Measurements from ENCODE around the gene CCND1. TPM values are rescaled to one million over a fixed set of nuclear protein-coding genes. Genes with fewer than 3 reads are reported as not detected.

Gene CCND1
- total RNA-seq, 4 donors from 2014 or later: 54.4 to 92.7 (median 62.0) TPM

DNA sequence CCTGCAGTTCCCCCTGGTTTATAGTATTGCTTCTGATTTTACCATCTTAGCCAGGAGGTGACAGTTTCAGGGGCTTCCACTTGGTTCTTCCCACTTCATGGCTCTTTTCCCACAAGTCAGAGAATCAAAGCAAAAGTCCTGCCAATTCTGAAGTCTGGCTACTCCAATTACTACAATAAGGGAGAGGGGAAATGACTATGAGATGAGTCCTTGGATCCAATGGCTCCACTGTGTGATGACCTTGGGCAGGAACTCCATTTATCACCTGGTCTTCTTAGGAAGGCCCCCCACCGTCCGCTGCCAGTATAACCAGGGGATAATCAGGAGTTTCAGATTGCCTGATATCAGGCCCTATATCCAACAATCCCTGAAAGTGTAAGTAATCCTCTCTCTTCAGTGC, 31.6 kb upstream of the CCND1 start:
- peaks cover 0 to 19% (median 0%) of the 10 kb centered on the region in 4 donors for H3K27me3 ChIP-seq
- 94% methylated on average over 2 of the region's 2 CpGs for WGBS
- H3K36me3 ChIP-seq: no peaks in the 10 kb centered on the region
- intact Hi-C loops (cut with DNase I): no loop called here
- H3K4me3 ChIP-seq: no peak overlapping the region
- H3K9me3 ChIP-seq: peaks cover 0 to 28% (median 27%) of the 10 kb centered on the region in 4 donors
- no peaks in the 10 kb centered on the region for H3K4me1 ChIP-seq
- H3K27ac ChIP-seq (replicated peaks in 1 of 4): no peak overlapping the region
- DNase-seq (ENCODE audit: extremely low spot score): no peak
- no peak for TF ChIP-seq POLR2A (IDR thresholded peaks at IDR 0.05; ENCODE audit: low read depth)
- no peak for TF ChIP-seq CTCF (IDR thresholded peaks at IDR 0.05)
- TF ChIP-seq POLR2AphosphoS5 (IDR thresholded peaks at IDR 0.05): no peak
- TF ChIP-seq EP300 (IDR thresholded peaks at IDR 0.05): no peak

GRCh38 chr11:69611548-69612526, 29.1 kb upstream of the CCND1 start:
- Histone ChIP-seq H3K36me3 (no peaks in the 10 kb centered on the region), H3K4me3 (no peak overlapping the region), H3K27me3 (peaks cover 0 to 17% (median 0%) of the 10 kb centered on the region in 4 donors), H3K4me1 (no peaks in the 10 kb centered on the region), H3K27ac (replicated peaks in 1 of 4) (no peak overlapping the region), H3K9me3 (peaks cover 0 to 28% (median 27%) of the 10 kb centered on the region in 4 donors)
- no peak for DNase-seq (ENCODE audit: extremely low spot score)
- no peak for TF ChIP-seq EP300 (IDR thresholded peaks at IDR 0.05)
- intact Hi-C loops (cut with DNase I): no loop called here
- 84% methylated on average over 15 of the region's 17 CpGs for WGBS

GRCh38 chr11:69613594-69613993, 27.4 kb upstream of the CCND1 start:
- Histone ChIP-seq H3K4me1 (no peaks in the 10 kb centered on the region), H3K27ac (replicated peaks in 1 of 4) (no peak overlapping the region), H3K9me3 (peaks cover 0 to 22% (median 20%) of the 10 kb centered on the region in 4 donors), H3K27me3 (peaks cover 0 to 19% (median 0%) of the 10 kb centered on the region in 4 donors), H3K36me3 (no peaks in the 10 kb centered on the region), H3K4me3 (no peak overlapping the region)
- 91% methylated on average over 8 of the region's 9 CpGs for WGBS
- DNase-seq (ENCODE audit: extremely low spot score): no peak
- intact Hi-C loops (cut with DNase I): no loop called here
- TF ChIP-seq CTCF (IDR thresholded peaks at IDR 0.05) (no peak), POLR2A (IDR thresholded peaks at IDR 0.05; ENCODE audit: low read depth) (no peak), EP300 (IDR thresholded peaks at IDR 0.05) (no peak), POLR2AphosphoS5 (IDR thresholded peaks at IDR 0.05) (no peak)

GRCh38 chr11:69614085-69614484, 26.9 kb upstream of the CCND1 start:
- H3K9me3 ChIP-seq: peaks cover 0 to 17% (median 15%) of the 10 kb centered on the region in 4 donors
- TF ChIP-seq POLR2A (IDR thresholded peaks at IDR 0.05; ENCODE audit: low read depth) (no peak), CTCF (IDR thresholded peaks at IDR 0.05) (no peak), EP300 (IDR thresholded peaks at IDR 0.05) (no peak), POLR2AphosphoS5 (IDR thresholded peaks at IDR 0.05) (no peak)
- peaks cover 0 to 19% (median 0%) of the 10 kb centered on the region in 4 donors for H3K27me3 ChIP-seq
- no peak for DNase-seq (ENCODE audit: extremely low spot score)
- WGBS: 86% methylated on average over 7 of the region's 8 CpGs
- intact Hi-C loops (cut with DNase I): no loop called here
- H3K4me1 ChIP-seq: no peaks in the 10 kb centered on the region
- H3K27ac ChIP-seq (replicated peaks in 1 of 4): no peak overlapping the region
- no peak overlapping the region for H3K4me3 ChIP-seq
- no peaks in the 10 kb centered on the region for H3K36me3 ChIP-seq

GRCh38 chr11:69615545-69616278, 25.2 kb upstream of the CCND1 start:
- H3K27ac ChIP-seq (replicated peaks in 1 of 4): no peak overlapping the region
- intact Hi-C loops (cut with DNase I): no loop called here

More at GRCh38 chr11:69615545-69616278, 25.2 kb upstream of the CCND1 start:
- Histone ChIP-seq H3K4me3 (no peak overlapping the region), H3K4me1 (no peaks in the 10 kb centered on the region), H3K27me3 (peaks cover 0 to 19% (median 0%) of the 10 kb centered on the region in 4 donors), H3K36me3 (no peaks in the 10 kb centered on the region), H3K9me3 (peaks cover 0 to under 1% (median 0%) of the 10 kb centered on the region in 4 donors)
- DNase-seq (ENCODE audit: extremely low spot score): no peak
- WGBS: 90% methylated on average over 8 of the region's 16 CpGs
- no peak for TF ChIP-seq EP300 (IDR thresholded peaks at IDR 0.05)
- TF ChIP-seq POLR2A (IDR thresholded peaks at IDR 0.05; ENCODE audit: low read depth): no peak
- TF ChIP-seq POLR2AphosphoS5 (IDR thresholded peaks at IDR 0.05): no peak
- TF ChIP-seq CTCF (IDR thresholded peaks at IDR 0.05): no peak
